ENCODE results near the gene LHX2. TPM values are rescaled to one million over a fixed set of nuclear protein-coding genes. Genes with fewer than 3 reads are reported as not detected.

Gene LHX2
- total RNA-seq, 2 experiments from 2014 or later = 0.14 TPM; not detected in 1

GRCh38 chr9:124014211-124014955, 2.8 kb downstream of the LHX2 start:
- Histone ChIP-seq H3K27me3 (ENCODE audit: control insufficient read depth in 1 of 2, insufficient read depth in 2 of 2, low read length in 2 of 2) (peaks cover 74 to 93% of the 10 kb centered on the region in 2 experiments), H3K9me3 (ENCODE audit: control insufficient read depth in 1 of 2, insufficient read depth in 1 of 2, low read length in 2 of 2) (peaks cover 0 to 53% of the 10 kb centered on the region in 2 experiments), H3K4me3 (ENCODE audit: low read length) (no peak overlapping the region), H3K27ac (ENCODE audit: low read depth in 1 of 2, low read length in 2 of 2) (no peak overlapping the region), H3K4me1 (ENCODE audit: insufficient read depth, low read length) (peaks cover 54% of the 10 kb centered on the region), H3K36me3 (ENCODE audit: insufficient read depth, low read length) (no peaks in the 10 kb centered on the region)
- Mint-ChIP-seq H3K27ac (no peak overlapping the region), H3K4me1 (ENCODE audit: low read depth) (peaks cover 42% of the 10 kb centered on the region), H3K27me3 (peaks cover 65% of the 10 kb centered on the region), H3K36me3 (ENCODE audit: low read depth) (no peaks in the 10 kb centered on the region), H3K9me3 (no peaks in the 10 kb centered on the region), H3K4me3 (no peak overlapping the region)
- TF ChIP-seq CTCF (IDR thresholded peaks at IDR 0.05) = no peak
- POLR2A ChIA-PET = no interaction called here
- DNase-seq (no peak), ATAC-seq (ENCODE audit: poor library complexity) (no peak)
- intact Hi-C loops (cut with DNase I, micrococcal nuclease) = no loop called here
- CTCF ChIA-PET = no interaction called here

- no peak for TF ChIP-seq CTCF (IDR thresholded peaks at IDR 0.05)
- DNase-seq (no peak), ATAC-seq (ENCODE audit: poor library complexity) (no peak)
- H3K27me3 Mint-ChIP-seq = peaks cover 65% of the 10 kb centered on the region
- intact Hi-C loops (cut with DNase I, micrococcal nuclease) = no loop called here
- CTCF ChIA-PET = no interaction called here
- no peak overlapping the region for H3K27ac Mint-ChIP-seq
- H3K4me3 Mint-ChIP-seq = peak overlapping the region; percentile 15
- H3K9me3 Mint-ChIP-seq = no peaks in the 10 kb centered on the region
- no peaks in the 10 kb centered on the region for H3K36me3 Mint-ChIP-seq (ENCODE audit: low read depth)
- H3K9me3 ChIP-seq (ENCODE audit: control insufficient read depth in 1 of 2, insufficient read depth in 1 of 2, low read length in 2 of 2) = peaks cover 0 to 50% of the 10 kb centered on the region in 2 experiments
- POLR2A ChIA-PET = no interaction called here
- H3K27me3 ChIP-seq (ENCODE audit: control insufficient read depth in 1 of 2, insufficient read depth in 2 of 2, low read length in 2 of 2) = peaks cover 73 to 93% of the 10 kb centered on the region in 2 experiments
- peaks cover 37% of the 10 kb centered on the region for H3K4me1 Mint-ChIP-seq (ENCODE audit: low read depth)
- no peaks in the 10 kb centered on the region for H3K36me3 ChIP-seq (ENCODE audit: insufficient read depth, low read length)
- peaks cover 54% of the 10 kb centered on the region for H3K4me1 ChIP-seq (ENCODE audit: insufficient read depth, low read length)
- no peak overlapping the region for H3K27ac ChIP-seq (ENCODE audit: low read depth in 1 of 2, low read length in 2 of 2)
- no peak overlapping the region for H3K4me3 ChIP-seq (ENCODE audit: low read length)
Observed at GRCh38 chr9:124014956-124015660, 3.5 kb downstream of the LHX2 start.

- peaks cover 65% of the 10 kb centered on the region for H3K27me3 Mint-ChIP-seq
- Histone ChIP-seq H3K27me3 (ENCODE audit: control insufficient read depth in 1 of 2, insufficient read depth in 2 of 2, low read length in 2 of 2) (peaks cover 72 to 93% of the 10 kb centered on the region in 2 experiments), H3K9me3 (ENCODE audit: control insufficient read depth in 1 of 2, insufficient read depth in 1 of 2, low read length in 2 of 2) (peaks cover 0 to 48% of the 10 kb centered on the region in 2 experiments), H3K4me3 (ENCODE audit: low read length) (no peak overlapping the region), H3K4me1 (ENCODE audit: insufficient read depth, low read length) (peaks cover 56% of the 10 kb centered on the region), H3K36me3 (ENCODE audit: insufficient read depth, low read length) (no peaks in the 10 kb centered on the region), H3K27ac (ENCODE audit: low read depth in 1 of 2, low read length in 2 of 2) (no peak overlapping the region)
- H3K4me3 Mint-ChIP-seq = peak overlapping the region; percentile 15
- DNase-seq (no peak), ATAC-seq (ENCODE audit: poor library complexity) (no peak)
- intact Hi-C loops (cut with DNase I, micrococcal nuclease) = no loop called here
- POLR2A ChIA-PET = no interaction called here
- peaks cover 37% of the 10 kb centered on the region for H3K4me1 Mint-ChIP-seq (ENCODE audit: low read depth)
- no peaks in the 10 kb centered on the region for H3K9me3 Mint-ChIP-seq
- CTCF ChIA-PET = no interaction called here
- H3K36me3 Mint-ChIP-seq (ENCODE audit: low read depth) = no peaks in the 10 kb centered on the region
- no peak overlapping the region for H3K27ac Mint-ChIP-seq
- no peak for TF ChIP-seq CTCF (IDR thresholded peaks at IDR 0.05)
Observed at GRCh38 chr9:124015661-124016131, 4.1 kb downstream of the LHX2 start.

All from CD4-positive, alpha-beta T cell (primary cell).